ENCODE results near the gene ELF4.

Gene ELF4

DNA sequence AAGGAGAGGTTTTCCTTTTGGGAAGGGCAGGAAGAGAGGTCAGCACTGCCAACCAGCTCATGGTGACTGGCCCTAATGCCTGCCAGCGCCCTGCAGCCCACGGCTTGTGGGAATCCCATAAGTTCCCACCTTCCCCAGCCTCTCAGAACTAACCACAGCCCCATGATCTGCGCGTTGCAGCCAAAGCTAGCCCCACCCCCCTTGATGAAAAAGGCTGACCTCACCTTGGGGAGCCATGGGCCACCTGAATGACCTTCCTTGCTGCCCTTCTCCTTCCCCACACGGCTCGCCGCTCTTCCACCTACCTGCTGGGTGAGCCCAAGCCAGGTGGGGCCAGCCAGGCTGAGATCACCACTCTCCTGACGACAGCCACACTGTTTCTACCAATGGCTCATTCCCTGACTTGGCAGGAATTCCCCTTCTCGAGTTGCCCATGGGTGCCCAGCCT lies 3.9 kb upstream of the ELF4 start:
- DNase-seq: no peak

DNA sequence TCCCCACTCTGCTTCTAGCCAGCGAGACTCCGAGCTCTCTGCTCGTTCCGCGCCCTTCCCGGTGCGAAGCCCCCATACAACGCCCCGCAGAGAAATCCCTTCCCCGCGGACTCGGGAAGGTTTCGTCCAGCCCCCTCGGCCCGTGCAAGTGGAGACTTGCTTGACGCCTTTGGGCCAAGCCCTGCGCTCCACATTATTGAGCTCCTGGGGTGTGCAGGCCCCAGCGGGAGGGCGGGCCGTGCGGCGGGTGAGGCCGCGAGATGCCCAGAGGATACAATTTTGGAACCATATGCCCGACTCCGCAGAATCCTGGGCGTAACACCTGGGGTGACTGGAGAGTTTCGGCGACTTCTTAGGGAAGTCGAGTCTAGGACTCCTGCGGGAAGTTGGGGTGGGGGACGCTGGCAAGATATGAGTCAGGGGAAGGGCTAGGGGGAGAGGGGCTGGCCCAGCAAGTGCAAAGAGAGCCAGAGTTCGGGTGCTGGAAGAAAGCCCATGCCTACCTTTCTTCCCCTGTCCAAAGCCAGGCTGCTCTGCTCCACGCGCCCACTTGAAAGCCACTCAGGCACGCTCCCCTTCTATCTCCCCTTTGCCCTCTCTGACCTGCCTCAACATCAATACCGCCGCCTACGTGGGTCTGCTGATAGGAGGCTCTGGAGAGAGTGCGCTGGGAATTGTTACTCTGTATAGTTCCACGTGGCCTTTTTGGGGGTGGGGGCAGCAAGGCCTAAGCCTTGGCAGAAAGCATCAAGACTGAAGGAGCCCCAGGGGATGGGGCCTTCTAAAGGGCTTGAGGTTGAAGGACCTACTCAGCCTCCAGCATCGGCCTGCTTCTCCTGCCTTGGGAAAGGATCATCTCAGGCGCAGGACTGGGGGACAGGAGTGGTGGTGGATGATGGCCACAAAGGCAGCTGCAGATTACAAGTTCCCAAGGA lies 1.2 kb upstream of the ELF4 start:
- DNase-seq: no peak

DNA sequence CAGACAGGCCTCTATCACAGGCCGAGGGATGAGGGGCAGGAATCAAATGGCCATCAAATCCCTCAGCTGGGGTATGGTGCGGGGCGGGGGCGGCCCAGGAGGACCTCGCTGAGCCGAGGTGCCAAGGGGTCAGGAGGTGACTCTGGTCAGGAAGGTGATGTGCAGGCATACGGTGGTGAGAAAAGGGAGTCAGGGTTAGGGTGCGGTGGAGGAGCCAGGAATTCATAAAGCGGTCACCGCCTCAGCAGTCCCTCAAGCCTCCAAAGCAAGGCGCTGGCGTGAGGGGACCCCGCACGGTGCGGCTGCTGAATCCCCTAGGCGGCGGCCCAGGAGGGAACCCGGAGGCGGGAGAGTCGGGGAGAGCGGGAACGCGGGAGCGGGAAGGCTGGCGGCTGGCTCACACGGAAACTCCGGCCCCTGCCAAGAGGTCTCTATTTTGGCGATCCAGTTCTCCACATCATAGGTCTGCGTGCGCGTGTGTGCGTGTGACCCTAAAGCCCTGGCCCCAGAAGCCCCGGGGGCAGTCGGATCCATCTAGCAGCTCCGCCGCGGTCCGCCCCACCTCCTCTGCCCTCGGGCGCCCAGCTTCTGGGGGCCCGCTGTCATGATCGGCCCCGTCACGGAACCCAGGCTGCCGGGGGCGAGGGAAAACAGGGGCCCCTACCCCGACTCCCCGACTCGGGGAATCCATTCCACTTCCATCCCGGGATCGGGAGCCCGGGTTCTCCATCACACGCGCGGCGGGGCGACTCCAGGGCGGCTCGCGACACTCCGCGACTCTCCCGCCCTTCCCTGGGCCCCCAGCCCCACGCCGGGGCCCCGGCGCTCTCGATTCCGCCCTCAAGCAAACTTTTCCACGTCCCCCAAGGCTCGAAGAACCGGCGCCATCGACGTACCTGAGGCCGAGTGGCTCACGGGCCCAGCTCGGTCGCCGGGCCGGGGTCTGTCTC lies 593 bp downstream of the ELF4 start:
- DNase-seq: no peak

DNA sequence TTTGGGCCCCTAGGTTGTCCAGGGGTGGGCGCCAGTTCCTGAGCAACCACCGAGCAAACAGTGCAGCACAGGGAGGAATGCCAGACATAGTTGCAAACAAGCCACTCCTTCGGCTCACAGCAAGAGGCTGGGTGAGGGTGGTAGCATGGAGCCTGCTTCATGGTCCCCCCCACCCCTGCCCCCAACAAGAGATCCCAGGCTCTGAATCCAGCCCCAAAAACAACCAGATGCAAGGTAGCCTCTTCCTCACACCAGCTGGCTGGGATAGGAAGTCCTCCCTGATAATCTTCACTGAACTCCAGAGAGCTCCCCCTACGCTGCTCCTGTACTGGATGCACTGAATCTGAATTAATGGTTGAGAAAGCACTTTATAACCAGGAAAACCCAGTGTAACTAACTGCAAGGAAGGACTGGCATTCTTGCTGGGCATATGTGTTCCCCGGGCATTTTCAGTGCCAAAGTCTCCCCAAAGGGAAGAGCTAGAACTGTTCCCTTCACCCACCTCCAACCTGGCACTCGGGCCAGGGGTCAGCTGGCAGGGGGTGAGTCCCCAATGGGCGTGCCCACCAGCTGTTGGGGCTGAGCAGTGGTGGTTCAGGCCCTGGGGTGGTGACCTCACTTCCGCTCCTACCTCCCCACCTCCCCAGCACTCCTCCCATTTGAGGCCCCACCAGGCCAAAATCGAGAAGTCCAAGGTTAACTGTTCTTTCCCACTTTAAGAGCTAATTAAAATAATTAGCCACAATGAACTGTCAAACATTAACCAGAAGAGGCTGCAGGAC lies 1.5 kb downstream of the ELF4 start:
- DNase-seq: peak; percentile 48

DNA sequence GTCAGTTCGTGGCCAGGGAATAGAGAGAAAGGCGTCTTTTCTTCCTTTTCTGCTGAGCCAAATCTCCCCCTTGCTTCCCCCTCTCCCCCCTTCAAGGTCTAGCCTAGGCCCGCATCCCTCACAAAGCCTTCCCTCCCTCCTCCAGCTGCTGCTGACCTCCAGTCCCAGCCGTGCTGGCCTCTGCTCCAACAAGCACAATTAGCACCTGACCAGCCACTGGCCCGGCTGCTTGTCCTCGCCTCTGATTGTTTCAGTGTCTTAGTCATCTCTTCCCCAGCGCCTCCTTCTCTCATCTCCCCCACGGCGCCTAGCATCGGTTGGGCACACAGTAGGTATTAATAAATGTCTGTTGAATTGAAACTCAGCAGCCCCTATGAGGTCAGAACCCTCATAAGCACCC lies 4.2 kb downstream of the ELF4 start:
- no peak for DNase-seq

DNA sequence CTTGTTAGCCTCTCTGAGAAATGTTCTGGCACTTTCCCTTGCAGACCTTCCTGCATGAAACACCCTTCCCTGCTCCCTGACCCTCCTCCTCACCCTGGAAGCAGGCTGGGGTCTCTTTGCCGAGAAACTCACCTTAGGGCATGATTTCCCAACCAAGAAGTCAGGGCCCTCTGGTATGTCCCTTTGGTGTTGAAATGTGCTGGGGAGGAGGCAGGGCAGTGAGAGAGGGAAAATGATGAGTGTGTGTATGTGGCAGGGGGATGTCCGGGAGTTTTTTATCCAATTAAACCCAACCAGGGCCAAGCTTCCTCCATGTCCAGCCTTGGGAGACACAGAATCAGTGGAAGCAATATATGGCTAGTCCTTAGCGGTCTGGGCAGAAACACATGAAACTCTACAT lies 5.1 kb downstream of the ELF4 start:
- DNase-seq: no peak

DNA sequence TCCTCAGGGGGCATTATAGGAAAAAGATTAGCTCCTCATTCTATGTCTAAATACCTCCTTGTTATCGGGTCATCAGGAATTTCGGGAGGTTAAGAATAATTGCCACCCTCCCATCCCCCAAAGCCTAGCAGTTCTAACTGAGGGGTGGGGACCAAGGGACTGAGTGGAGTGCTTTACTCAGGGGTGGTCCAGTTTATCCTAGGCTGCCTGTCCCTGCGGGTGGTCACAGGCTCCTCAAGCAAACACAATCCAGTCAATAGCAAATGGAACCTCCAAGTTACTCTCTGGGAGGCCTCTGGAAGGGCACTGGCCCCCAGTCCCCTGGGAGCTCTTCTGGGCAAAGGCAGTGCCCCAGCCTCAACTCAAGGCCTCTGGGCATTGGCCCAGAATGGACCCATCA lies 6.7 kb downstream of the ELF4 start:
- no peak for DNase-seq

DNA sequence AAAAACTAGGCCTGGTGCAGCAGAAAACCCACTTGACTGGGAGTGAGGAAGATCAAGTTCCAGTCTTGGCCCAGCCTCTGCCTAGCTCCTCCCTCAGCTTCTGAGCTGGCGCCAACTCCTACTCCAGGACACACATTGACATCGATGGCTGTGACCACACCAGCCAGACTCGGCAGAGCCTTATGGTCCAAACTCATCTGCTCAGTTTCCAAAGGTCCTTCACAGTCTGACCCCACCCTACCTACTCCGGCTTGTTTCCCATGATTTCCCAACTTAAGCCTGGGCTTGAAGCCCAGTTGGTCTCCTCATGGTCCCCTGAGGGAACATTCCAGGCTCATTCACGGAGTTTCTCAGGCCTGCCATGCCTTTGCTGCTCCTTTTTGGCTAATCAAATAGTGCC lies 10.1 kb downstream of the ELF4 start:
- peak; percentile 65 for DNase-seq

DNA sequence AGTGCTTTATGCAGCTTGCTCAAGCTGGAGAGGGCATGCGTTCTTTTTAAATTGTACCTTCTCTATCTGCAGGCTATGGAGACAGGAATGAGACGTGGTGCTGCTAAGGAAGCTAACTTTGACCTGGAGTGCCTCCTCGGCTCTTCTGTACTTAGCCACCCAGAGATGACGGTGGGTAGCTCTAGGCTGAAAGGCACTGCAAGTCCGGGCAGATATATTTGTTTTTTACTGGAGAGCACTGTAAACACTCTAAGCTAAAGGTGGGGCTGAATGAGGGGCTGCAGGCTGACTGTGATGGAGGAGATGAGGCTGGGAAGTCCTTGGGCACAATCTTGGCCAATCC lies 12.1 kb downstream of the ELF4 start:
- DNase-seq: no peak

DNA sequence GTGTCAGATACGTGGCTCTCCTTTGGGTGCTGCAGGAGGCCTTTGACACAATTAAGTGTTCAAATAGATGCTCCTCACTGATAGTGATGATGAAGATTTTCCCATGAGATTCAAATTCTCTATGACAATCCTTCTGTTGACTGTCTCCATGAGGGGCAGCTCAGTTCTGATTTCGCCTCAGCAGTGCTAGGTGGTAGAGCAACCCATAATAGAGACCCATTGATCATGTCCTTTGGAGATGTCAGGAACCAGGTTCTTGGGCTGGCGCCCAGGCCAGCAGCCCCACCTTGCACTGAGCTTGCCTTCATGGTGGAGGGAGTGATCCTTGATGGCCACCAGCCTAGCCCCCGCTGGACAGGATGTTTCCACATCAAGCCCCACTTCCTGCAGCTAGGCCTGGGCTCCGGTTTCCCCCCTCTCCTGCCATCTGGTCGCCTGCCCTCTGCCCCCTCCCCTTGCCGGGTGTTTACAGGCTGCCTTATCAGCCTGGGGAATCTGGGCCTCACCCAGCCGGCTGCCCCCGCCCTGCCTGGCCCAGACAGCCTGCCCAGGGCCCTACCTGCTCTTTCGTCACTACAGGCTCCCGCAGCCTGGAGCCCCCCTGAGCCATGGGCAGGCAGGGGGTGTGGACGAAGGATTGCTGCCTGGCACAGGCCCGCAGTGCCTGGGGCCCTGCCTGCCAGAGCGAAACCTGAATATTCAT lies 12.6 kb downstream of the ELF4 start:
- no peak for DNase-seq

DNA sequence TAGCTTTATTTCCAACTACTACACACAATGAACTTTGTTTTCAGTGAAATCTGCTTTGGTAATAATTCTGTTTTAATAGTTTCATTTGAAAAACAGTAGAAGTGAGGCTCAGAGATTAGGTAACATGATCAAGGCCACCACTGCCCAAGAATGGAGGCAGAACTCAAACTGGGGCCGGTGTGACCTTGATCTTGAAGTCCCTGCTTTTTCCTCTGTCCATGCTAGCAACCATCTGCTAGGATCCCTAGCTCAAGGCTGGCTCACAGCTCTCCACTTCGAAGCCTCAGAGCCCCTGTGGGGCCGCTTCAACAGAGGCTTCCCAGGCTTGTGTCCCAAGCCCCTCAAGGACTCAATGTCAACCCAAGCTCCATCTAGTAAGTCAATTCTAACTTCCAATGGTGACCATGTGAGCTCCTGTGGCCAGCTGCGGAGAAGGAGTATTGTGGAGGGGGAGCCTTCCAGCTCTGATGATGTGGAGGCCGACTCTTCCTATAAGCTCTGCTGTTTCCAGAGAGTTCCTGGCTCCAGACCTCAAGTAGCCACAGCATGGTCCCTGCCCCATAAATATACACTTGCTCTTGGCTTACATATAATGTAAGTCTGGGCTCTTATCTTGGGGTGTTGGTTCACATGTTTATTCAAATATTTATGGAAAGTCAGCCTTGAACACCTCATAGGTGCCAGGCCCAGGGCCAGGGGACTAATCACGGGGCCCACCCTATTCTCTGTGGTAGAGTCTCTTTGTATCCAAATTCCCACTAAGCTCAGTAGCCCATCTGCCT lies 14.9 kb downstream of the ELF4 start:
- DNase-seq: no peak

DNA sequence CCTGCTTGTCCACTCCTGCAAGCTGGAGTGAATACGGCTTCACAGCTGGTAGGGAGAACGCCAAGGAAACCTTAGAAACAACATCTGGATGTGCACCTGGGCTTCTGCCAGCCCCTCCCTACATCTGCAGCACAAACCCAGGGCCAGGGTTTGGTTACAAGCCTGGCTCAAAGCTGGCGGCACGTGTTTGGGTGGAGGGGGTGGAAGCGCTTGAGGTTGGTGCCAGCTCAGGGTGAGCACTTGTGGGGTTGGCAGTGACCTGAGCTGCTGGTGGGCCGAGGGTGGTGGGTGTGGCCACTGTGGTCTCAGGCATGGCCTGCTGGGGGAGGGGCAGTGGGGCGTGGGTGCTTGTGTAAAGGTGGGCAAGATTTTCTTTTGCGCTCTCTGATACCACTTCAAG lies 15.6 kb downstream of the ELF4 start:
- no peak for DNase-seq

DNA sequence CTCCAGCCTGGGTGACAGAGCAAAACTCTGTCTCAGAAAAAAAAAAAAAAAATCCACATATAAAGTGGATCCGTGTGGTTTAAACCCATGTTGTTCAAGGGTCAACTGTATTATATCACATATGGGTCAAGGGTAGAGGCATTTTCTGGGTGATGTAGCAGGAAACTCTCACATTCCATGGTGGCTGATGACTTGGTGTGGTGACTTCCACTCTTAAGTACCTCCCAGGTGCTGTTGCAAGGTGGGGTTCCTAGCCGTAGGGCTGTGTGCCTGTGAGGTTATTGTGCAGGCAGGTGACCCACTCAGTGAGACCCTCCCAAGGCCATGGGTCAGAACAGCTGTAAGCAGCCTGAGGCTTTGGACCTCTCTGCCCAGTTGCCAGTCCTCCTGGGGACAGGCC lies 17.0 kb downstream of the ELF4 start:
- DNase-seq: no peak

DNA sequence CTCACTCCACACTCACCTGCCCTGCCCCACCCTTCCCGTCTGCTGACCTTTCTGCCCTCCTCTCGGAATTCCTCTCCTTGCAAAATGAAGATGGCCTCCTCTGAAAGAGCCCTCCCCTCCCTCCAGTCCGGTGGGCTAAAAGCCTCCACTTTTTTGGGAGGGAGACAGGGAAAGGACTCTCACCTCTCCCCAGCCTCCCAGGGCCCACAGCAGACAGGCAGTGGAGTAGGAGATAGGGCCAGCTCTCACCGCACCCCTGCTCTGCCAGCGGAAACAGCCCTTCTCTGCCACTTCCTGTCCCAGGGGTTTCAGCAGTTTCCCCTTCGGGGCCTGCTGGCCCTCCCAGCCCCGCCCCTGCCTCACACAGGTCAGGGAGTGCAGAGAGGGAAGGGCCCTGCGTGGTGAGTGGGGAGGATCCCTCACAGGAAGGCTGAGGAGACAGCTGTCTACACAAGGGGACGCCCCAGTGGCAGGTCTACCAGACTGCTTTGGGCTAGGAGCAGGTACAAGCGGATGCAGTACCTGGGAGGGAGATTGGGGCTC lies 18.2 kb downstream of the ELF4 start:
- DNase-seq: no peak

DNA sequence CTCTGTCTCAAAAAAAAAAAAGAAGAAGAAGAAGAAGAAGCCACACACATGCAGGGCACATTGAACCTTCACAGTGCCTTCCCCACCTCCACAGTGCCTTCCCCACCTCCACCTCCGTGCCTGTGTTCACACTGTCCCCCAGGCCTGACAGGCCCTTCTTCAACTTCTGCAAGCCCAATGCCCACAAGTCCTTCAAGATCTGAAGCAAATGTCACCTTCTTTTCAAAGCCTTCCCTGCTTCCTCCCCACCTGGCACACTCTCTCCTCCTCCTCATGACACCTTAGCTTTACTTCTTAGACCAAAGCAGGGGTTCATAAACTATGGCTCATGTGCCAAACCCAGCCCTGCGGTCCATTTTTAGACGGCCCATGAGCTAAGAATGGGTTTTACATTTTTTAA lies 19.9 kb downstream of the ELF4 start:
- no peak for DNase-seq

DNA sequence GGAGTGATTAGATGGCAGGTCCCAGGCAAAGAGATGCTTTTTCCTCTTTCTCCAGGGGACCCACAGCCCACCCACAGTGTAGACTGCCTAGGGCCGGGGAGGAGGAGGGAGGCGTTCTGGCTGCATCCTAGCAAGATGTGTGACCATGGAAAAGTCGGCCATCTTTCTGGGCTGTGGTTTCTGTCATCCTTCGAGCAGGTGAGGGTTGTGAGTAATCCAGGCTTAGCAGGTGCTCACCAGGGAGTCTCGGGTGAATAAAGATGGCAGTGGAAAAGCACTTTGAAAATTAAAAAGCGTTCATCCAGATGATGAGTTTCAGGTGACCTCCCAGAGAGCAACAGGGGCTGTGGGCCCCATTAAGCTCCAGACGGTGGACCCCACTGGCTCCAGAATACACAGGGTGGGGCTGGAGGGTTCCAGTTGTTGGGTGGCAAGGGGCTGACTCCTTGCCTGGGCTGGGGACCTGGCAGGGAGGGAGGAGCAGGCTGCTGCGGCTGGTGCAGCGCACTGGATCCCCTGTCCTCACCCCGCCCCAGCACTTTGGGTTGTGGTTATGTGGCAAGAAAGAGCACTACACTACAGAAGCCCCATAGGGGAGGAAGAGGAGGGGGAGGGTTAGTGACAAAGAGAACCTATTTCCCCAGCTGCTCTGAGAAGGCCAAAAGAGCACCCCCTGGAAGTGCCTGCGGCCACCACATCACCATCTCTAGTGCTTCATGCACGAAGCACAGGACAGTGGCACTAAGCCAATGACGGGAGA lies 23.7 kb downstream of the ELF4 start:
- DNase-seq: no peak

DNA sequence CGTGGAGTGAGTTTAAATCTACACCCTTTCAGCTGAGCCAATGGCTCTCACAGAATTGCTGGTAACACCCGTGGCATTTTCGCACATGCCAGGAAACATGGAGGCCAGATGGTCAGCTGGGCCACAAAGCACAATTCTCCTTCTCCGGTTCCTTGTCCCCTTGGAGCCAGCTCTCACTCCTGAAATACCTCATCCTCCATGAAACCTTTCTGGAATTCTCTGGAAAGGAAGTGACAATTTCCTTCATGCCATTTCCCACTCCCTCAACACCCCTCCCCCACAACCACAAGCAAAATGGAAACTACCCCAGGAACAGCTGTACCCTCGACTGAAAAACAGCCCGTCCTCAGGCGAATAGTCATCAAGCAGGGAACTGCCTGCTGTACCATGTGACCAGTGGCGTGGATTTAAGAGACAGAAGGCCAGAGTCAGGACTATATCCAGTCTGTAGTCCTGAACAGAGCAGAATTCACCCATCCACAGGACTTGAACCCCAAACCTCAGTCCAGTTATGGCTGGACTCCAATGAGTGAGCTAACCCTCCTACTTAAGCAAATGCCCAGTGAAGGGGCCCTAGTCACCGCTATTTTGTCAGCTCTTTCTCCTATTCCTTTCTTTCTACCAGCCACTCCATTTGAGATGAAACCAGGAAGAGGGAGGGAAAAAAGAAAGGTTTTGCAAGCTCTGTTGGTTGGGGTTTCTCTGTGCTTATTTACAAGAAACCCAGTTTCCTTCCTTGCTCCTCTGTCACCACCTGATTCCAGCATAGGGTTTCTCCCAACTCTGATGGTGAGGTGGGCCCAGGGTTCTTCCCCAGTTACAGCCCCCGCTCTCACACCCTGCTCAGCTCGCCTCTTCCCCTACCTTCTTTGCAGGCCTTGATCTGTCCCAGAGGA lies 24.5 kb downstream of the ELF4 start:
- DNase-seq: peak; percentile 42

DNA sequence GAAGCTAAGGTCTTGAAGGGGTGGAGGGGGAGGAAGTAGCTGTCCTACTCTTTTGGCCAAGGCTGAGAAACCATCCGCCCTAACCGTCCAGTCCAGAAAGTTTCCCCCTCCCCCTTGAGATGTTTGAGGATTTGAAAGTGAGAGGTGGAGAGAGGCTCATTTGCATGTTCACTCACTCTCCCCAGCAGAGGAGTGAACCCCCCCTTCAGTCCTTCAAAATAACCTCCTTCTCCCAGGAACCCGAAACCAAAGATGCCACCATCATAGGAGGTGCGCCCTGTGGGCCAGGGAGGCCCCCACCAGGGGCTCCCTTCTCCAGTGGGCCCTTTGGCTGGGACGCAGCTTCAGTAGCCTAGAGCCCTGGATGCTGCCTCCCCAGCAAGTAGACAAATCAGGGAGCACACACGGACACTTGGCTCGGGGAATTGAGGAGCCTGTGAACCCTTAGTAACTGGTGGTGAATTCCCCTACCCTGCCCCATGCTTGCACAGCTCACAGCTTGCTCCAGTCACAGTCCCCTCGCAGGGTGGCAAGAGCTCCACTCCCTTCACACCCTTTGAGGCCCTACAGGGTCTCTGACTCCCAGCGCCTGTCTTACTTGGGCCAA lies 25.6 kb downstream of the ELF4 start:
- no peak for DNase-seq
